ENCODE data around the gene SYNGR4.

- no peak for TF ChIP-seq ISL1 (CRISPR knock-in tag; IDR thresholded peaks at IDR 0.05)
- TF ChIP-seq CREB5 (CRISPR knock-in tag; IDR thresholded peaks at IDR 0.05; ENCODE audit: low read depth): no peak
- TF ChIP-seq RARB (CRISPR knock-in tag; IDR thresholded peaks at IDR 0.05): no peak
- TF ChIP-seq ZFP30 (CRISPR knock-in tag; IDR thresholded peaks at IDR 0.05): no peak
- TF ChIP-seq ZC3H10 (CRISPR knock-in tag; IDR thresholded peaks at IDR 0.05): no peak
- no peak for TF ChIP-seq TSHZ2 (CRISPR knock-in tag; IDR thresholded peaks at IDR 0.05)
- no peak for TF ChIP-seq ARNTL (CRISPR knock-in tag; IDR thresholded peaks at IDR 0.05; ENCODE audit: borderline replicate concordance, low read depth)
- no peak for TF ChIP-seq BACH2 (CRISPR knock-in tag; IDR thresholded peaks at IDR 0.05; ENCODE audit: borderline replicate concordance)
- no peak for TF ChIP-seq PATZ1 (CRISPR knock-in tag; IDR thresholded peaks at IDR 0.05; ENCODE audit: borderline replicate concordance)
- no peak for TF ChIP-seq CSDC2 (CRISPR knock-in tag; IDR thresholded peaks at IDR 0.05)
- no peak for TF ChIP-seq ESRRG (CRISPR knock-in tag; IDR thresholded peaks at IDR 0.05)
- no peak for TF ChIP-seq GLIS3 (CRISPR knock-in tag; IDR thresholded peaks at IDR 0.05)
- no peak for TF ChIP-seq TOX (CRISPR knock-in tag; IDR thresholded peaks at IDR 0.05; ENCODE audit: borderline replicate concordance)
These were observed 6.8 kb downstream of the SYNGR4 start for GRCh38 chr19:48370955-48371354.

Data from SK-N-SH treated with all-trans-retinoic acid at 6 μM for 48 hours (cell line).